ENCODE measurements around the gene MMS19. TPM values are rescaled to one million over a fixed set of nuclear protein-coding genes. Genes with fewer than 3 reads are reported as not detected.
A peak's percentile ranks its signal among the peaks of the same experiment; 100 is the strongest.

Gene MMS19
- total and polyA plus RNA-seq, 10 donors = 53.5 to 101 (median 60.6) TPM

GRCh38 chr10:97505152-97505551 is 6.9 kb upstream of the MMS19 start:
- intact Hi-C loops (cut with DNase I; ENCODE audit: low total_unique reads) = no loop called here
- H3K4me1 ChIP-seq = peaks cover 0 to 37% (median 7%) of the 10 kb centered on the region in 6 donors
- peaks cover 0 to 15% (median 0%) of the 10 kb centered on the region in 7 donors for H3K27me3 ChIP-seq (replicated peaks in 1 of 7)
- H3K4me3 ChIP-seq = no peak overlapping the region
- TF ChIP-seq POLR2A (IDR thresholded peaks at IDR 0.05) = no peak
- no peak for TF ChIP-seq POLR2AphosphoS5 (IDR thresholded peaks at IDR 0.05)
- no peak for TF ChIP-seq CTCF (IDR thresholded peaks at IDR 0.05 in 8 of 11, conservative IDR thresholded peaks at IDR 0.05 in 3 of 11)
- DNase-seq = no peak
- H3K27ac ChIP-seq = no peak overlapping the region
- no peaks in the 10 kb centered on the region for H3K9me3 ChIP-seq
- 64 to 80% (median 71%) methylated on average over 1 of the region's 1 CpG for WGBS, 5 donors
- H3K36me3 ChIP-seq = no peaks in the 10 kb centered on the region

GRCh38 chr10:97503406-97503805 is 5.2 kb upstream of the MMS19 start:
- WGBS, 5 donors = 47 to 87% (median 54%) methylated on average over 3 of the region's 3 CpGs
- DNase-seq = peak; percentile 63
- no peaks in the 10 kb centered on the region for H3K9me3 ChIP-seq
- H3K36me3 ChIP-seq = no peaks in the 10 kb centered on the region
- no peak overlapping the region for H3K4me3 ChIP-seq
- no peak for TF ChIP-seq POLR2AphosphoS5 (IDR thresholded peaks at IDR 0.05)
- no peak for TF ChIP-seq POLR2A (IDR thresholded peaks at IDR 0.05)
- peaks cover 0 to 49% (median 15%) of the 10 kb centered on the region in 6 donors for H3K4me1 ChIP-seq
- peaks cover 0 to 27% (median 0%) of the 10 kb centered on the region in 7 donors for H3K27me3 ChIP-seq (replicated peaks in 1 of 7)
- peak overlapping the region in 1 of 8 donors; percentile 13 for H3K27ac ChIP-seq
- intact Hi-C loops (cut with DNase I; ENCODE audit: low total_unique reads) = no loop called here

DNA sequence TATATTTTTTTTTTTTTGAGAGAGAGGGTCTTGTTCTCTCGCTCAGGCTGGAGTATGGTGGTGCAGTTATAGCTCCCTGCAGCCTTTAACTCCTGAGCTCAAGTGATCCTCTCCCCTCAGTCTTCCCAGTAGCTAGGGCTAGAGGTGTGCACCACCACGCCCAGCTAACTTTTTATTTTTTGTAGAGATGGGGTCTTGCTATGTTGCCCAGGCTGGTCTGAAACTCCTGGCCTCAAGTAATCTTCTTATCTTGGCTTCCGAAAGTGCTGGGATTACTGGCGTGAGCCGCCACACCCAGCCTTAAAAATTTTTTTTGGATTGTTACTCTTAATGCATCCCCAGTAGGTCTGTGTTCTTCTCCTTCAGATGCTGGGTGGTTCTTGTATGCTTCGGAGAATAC is 4.7 kb upstream of the MMS19 start:
- DNase-seq = no peak
- H3K4me1 ChIP-seq = peaks cover 0 to 49% (median 15%) of the 10 kb centered on the region in 6 donors
- TF ChIP-seq POLR2AphosphoS5 (IDR thresholded peaks at IDR 0.05) = no peak
- TF ChIP-seq CTCF (IDR thresholded peaks at IDR 0.05 in 8 of 11, conservative IDR thresholded peaks at IDR 0.05 in 3 of 11) = no peak
- TF ChIP-seq POLR2A (IDR thresholded peaks at IDR 0.05) = no peak
- H3K9me3 ChIP-seq = no peaks in the 10 kb centered on the region
- peak overlapping the region in 1 of 8 donors; percentile 13 for H3K27ac ChIP-seq
- no peaks in the 10 kb centered on the region for H3K36me3 ChIP-seq
- intact Hi-C loops (cut with DNase I; ENCODE audit: low total_unique reads) = no loop called here
- H3K4me3 ChIP-seq = no peak overlapping the region
- H3K27me3 ChIP-seq (replicated peaks in 1 of 7) = peaks cover 0 to 27% (median 0%) of the 10 kb centered on the region in 7 donors
- 88 to 97% (median 94%) methylated on average over 6 of the region's 6 CpGs for WGBS, 5 donors

- 26 to 52% (median 42%) methylated on average over 2 of the region's 2 CpGs for WGBS, 5 donors
- DNase-seq = no peak
- intact Hi-C loops (cut with DNase I; ENCODE audit: low total_unique reads) = no loop called here
- H3K9me3 ChIP-seq = no peaks in the 10 kb centered on the region
- TF ChIP-seq POLR2A (IDR thresholded peaks at IDR 0.05) (no peak), POLR2AphosphoS5 (IDR thresholded peaks at IDR 0.05) (peak in 1 of 3 donors; percentile 76), CTCF (IDR thresholded peaks at IDR 0.05 in 8 of 11, conservative IDR thresholded peaks at IDR 0.05 in 3 of 11) (no peak)
- peaks cover 13 to 65% (median 39%) of the 10 kb centered on the region in 6 donors for H3K4me1 ChIP-seq
- no peaks in the 10 kb centered on the region for H3K36me3 ChIP-seq
- peaks cover 0 to 23% (median 0%) of the 10 kb centered on the region in 7 donors for H3K27me3 ChIP-seq (replicated peaks in 1 of 7)
- peak overlapping the region in 7 of 8 donors; percentile 90 to 98 (median 94) for H3K27ac ChIP-seq
- H3K4me3 ChIP-seq = peak overlapping the region in 5 of 8 donors; percentile 85 to 99 (median 97)
Observed at GRCh38 chr10:97500297-97500575, 2.0 kb upstream of the MMS19 start.
